Astrocyte of the spinal cord (primary cell): ENCODE measurements around the gene GPR62.
A peak's percentile ranks its signal among the peaks of the same experiment; 100 is the strongest.

Source experiments
- DNase-seq: peaks from one replicate; pipeline ENCODE4 v3.0.0; 2011; ENCODE audit warnings: low read depth, low spot score
- H3K4me3 ChIP-seq: 2 replicates; pipeline ENCODE4 v1.5.1; 2011; ENCODE audit warnings: low read depth, mild to moderate bottlenecking, low read length, moderate library complexity
- in situ Hi-C: cut with HindIII; loops from 2 replicates; pipeline ENCODE4 v1.10.0; 2017; ENCODE audit warnings: low sequenced_read_pairs
- TF ChIP-seq, protein P1 (sequence below): IDR thresholded peaks from 2 replicates; pipeline ENCODE4 v1.5.1; 2012; ENCODE audit warnings: low read depth, mild to moderate bottlenecking, low read length, inconsistent platforms

The GPR62 gene

DNA sequence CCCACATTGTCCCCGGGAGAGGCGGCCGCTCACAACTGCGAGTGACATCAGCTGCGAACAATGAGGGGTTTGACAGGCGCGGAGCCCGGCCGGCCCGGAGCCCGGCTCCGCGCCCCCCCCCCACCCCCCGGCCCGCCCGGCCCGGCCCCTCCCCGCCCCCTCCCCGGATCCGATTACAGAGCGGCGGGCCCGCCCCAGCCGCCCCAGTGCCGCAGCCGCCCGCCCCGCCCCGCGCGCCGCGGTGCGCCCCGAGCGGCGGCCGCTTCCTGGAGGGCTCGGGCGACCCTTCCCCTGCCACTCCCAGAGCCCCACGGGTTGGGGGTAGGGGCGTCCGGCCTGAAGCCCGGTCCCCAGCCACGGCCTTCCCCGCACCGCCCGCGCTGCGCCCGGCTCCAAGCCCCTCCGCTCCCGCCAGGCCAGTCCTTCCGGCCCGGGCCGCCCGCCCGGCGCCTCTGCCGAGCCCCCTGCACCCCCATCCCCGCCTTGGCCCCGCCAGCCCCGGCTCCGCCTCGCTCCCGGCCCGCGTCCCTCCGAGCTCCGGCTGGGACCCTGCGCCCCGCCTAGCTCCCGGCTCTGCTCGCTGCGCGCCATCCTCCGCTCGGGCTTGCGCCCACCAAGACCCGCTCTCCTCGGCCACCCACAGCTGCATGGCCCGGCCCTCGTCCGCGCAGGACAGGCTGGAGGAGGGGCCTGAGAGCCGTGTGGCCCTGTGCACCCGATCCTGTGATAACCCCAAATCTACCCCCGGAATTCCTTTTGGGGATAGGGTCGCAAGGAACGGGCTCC is 12.4 kb downstream of the GPR62 start, which contains the start of gene PCBP4:
PCBP4 (minus strand) TSS at position 71 of the 786 bp plus-strand sequence. CDS start 6,214 bp downstream, outside the sequence.
- in situ Hi-C loops, result no loop called here

DNA sequence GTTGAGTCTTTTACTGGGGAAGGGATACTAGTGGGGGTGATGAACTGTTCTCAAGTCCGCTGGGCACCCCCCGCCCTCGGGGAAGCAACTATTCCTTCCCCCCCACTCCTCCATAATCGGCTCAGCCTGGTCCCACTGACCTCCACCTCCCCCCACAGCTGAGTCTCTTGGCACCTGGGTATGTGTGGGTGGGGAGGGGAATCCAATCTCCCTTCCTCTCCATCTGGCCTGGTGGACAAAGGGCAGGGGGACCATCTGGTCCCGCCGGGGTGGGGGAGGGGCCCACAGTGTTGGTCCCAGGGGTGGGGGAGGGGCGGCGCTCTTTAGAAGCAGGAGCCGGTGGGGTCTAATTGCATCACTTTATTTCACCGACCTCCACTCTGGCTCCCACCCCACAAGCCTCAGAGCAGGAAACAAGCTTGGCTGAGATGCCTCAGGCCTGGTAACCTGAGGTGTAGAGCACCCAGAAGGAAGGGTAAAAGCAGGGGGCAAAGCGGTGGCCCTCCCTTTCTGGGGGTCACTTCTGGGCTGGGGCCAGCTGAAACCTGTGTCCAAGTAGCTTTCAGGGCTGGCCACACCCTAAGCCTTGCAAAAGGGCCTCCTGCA is 13.1 kb downstream of the GPR62 start:
- H3K4me3 ChIP-seq, result peak overlapping the region; percentile 58
- TF ChIP-seq, protein P1, sequence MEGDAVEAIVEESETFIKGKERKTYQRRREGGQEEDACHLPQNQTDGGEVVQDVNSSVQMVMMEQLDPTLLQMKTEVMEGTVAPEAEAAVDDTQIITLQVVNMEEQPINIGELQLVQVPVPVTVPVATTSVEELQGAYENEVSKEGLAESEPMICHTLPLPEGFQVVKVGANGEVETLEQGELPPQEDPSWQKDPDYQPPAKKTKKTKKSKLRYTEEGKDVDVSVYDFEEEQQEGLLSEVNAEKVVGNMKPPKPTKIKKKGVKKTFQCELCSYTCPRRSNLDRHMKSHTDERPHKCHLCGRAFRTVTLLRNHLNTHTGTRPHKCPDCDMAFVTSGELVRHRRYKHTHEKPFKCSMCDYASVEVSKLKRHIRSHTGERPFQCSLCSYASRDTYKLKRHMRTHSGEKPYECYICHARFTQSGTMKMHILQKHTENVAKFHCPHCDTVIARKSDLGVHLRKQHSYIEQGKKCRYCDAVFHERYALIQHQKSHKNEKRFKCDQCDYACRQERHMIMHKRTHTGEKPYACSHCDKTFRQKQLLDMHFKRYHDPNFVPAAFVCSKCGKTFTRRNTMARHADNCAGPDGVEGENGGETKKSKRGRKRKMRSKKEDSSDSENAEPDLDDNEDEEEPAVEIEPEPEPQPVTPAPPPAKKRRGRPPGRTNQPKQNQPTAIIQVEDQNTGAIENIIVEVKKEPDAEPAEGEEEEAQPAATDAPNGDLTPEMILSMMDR, result no peak
- in situ Hi-C loops, result no loop called here
- DNase-seq, result no peak

More for the DNA sequence above, 12.4 kb downstream of the GPR62 start, which contains the start of gene PCBP4:
- peak; percentile 22 for DNase-seq
- H3K4me3 ChIP-seq, result peak within 1 kb of the TSS; percentile 70
- TF ChIP-seq, protein P1, result no peak

DNA sequence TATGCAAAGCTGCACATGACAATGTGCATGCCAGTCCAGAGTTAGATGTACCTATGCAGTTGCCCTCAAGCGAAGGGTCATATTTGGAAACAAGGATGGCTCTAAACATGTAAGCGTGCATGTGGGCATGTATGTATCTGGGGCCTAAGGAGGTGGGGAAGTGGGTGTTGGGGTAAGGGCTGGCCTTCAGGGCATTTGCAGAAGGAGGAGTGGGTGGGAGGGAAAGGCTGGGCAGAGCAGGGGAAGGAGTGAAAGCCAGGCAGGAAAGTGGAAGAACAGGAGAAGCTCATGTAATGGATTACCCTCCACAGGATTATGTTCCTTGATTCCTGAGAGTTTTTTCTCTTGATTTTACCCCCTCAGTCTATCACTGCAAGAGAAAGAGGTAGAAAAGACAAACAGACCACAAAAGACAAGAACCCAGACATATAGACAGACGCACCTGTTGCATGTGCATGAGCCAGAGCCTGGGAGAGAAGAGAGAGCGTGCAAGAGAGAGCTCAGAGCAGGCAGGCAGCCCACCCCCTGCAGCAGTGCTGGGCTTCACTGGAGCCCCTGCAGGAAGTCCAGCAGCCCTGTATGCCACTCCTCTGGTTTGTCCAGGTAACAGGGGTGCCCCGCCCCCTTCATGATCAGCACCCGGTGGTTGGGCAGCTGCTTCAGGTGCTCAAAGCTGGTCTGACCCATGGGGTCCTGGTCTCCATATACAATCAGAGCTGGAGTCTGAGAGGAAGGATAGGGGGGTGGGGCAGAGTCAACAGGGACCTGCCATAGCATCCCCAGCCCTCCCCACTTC is 13.9 kb downstream of the GPR62 start:
- DNase-seq, result no peak
- TF ChIP-seq, protein P1, result no peak
- H3K4me3 ChIP-seq, result no peak overlapping the region
- in situ Hi-C loops, result no loop called here

DNA sequence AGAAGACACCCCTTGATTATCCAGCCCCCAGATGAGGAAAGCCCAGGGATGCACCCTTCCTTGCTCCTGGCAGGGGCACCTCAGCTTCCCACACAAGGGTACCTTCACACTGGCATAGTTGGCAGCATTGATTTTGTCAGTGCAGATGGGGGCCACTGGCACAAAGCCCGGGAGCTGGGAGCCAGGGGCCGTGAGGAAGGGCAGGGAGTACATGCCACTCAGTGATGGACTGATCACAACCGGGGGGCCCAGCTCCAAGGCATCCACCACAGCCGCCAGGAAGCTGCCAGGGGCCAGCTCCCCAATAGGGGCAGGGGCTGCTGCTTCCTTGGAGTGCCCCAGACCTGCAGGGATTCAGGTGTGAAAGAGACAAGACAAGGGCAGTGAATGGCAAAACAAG is 14.7 kb downstream of the GPR62 start:
- TF ChIP-seq, protein P1, result no peak
- no peak overlapping the region for H3K4me3 ChIP-seq
- in situ Hi-C loops, result no loop called here
- DNase-seq, result no peak

DNA sequence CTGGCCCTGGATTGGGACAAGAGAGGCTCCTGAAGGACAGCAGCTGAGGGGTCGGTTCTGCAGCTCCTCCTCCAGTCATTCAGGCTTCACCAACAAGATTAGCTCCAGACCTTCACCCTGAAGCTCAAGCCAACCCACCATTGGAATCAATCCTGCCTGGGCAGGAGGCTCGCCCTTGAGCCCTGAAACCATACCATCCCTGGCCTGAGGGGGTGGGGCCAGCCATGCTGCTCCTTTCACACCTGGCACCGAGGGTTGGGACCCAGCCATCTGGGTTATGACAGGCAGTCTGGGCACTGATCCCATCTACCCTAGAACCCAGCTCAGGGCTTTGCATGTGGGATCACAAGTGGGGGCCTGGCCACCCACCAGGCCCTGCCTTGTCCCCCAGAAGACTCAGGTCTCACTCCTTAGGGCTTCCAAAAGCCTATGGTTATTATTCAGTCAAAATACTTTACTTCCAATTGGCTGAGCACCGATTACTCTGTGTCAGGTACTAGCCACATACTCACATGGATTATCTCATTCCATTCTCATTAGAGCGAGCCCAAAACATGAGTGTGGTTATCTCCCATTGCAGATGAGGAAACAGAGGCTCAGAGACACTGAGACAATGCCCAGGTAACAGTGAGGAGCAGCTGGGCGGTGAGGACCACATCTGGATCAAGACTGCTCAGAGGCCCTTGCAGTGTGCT is 15.6 kb downstream of the GPR62 start:
- no peak overlapping the region for H3K4me3 ChIP-seq
- TF ChIP-seq, protein P1, result no peak
- DNase-seq, result no peak
- in situ Hi-C loops, result no loop called here

DNA sequence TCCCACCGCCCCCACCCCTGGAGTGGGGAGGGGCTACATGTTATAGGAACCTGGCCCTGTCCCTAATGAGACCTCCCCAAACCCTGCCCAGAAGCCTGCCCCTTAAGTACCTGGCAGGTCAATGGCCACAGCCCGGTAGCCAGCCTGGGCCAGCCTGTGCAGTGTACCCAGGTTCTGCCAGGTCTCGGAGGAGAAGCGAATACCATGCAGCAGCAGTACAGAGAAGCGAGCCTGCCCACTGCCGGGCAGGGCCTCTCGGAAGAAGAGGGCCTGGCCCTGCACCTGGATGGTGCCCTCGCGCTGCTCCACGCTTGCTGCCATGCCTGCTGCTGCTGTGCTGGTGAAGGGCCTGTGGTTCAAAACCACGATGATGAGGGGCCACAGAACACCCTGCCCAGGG is 16.2 kb downstream of the GPR62 start:
- TF ChIP-seq, protein P1, result no peak
- H3K4me3 ChIP-seq, result no peak overlapping the region
- no peak for DNase-seq
- in situ Hi-C loops, result no loop called here
